HL-60 (cell line): ENCODE results near the gene DYSF.

Experiments used
- DNase-seq, 2 experiments: peaks; one replicate each; pipeline ENCODE4 v3.0.0-alpha.2; 2010 to 2020; ENCODE audit warnings: low read depth in 1 of 2, low spot score in 1 of 2
- H3K27ac ChIP-seq: fragments of 250-450 bp; sonication (Bioruptor Pico); replicated peaks from 2 replicates; pipeline ENCODE4 v1.5.1; 2020; ENCODE audit warnings: mild to moderate bottlenecking, moderate library complexity
- H3K27me3 ChIP-seq: fragments of 250-450 bp; sonication (Bioruptor Pico); 2 replicates; pipeline ENCODE4 v1.5.1; 2021; ENCODE audit warnings: mild to moderate bottlenecking, moderate library complexity; ENCODE audit not compliant: insufficient read depth, poor library complexity, severe bottlenecking
- H3K4me3 ChIP-seq: replicated peaks from 2 replicates; pipeline ENCODE4 v1.5.1; 2011; ENCODE audit warnings: mild to moderate bottlenecking, control low read depth, low read length; ENCODE audit not compliant: insufficient read depth
- CTCF ChIP-seq: IDR thresholded peaks from one replicate; pipeline ENCODE4 v1.5.1; 2011; ENCODE audit warnings: low read length, control low read depth, inconsistent platforms; ENCODE audit not compliant: insufficient read depth
- GABPA ChIP-seq: IDR thresholded peaks from 2 replicates; pipeline ENCODE4 v1.6.1; 2012; ENCODE audit warnings: low read depth
- POLR2AphosphoS5 ChIP-seq: IDR thresholded peaks from 2 replicates; pipeline ENCODE4 v1.6.1; 2012; ENCODE audit warnings: low read depth
- REST ChIP-seq: IDR thresholded peaks from 2 replicates; pipeline ENCODE4 v1.6.1; 2012; ENCODE audit warnings: low read depth; ENCODE audit not compliant: insufficient replicate concordance
- SPI1 ChIP-seq: IDR thresholded peaks from 2 replicates; pipeline ENCODE4 v1.6.1; 2012; ENCODE audit warnings: low read depth, mild to moderate bottlenecking, borderline replicate concordance

DYSF gene

GRCh38 chr2:71588497-71589170 is 135.3 kb downstream of the DYSF start:
- H3K27ac ChIP-seq, result peak overlapping the region; percentile 43; the same call in 1 of the 2 replicates
- peak in 1 of 2 experiments; percentile 6 for DNase-seq
- no peaks in the 10 kb centered on the region for H3K27me3 ChIP-seq
- TF ChIP-seq POLR2AphosphoS5 (no peak), SPI1 (peak; percentile 39; the same call in 1 of the 2 replicates)
- H3K4me3 ChIP-seq, result no peak overlapping the region

- DNase-seq, result no peak
- no peak overlapping the region for H3K4me3 ChIP-seq
- no peak overlapping the region for H3K27ac ChIP-seq
- H3K27me3 ChIP-seq, result no peaks in the 10 kb centered on the region
- TF ChIP-seq CTCF (no peak), POLR2AphosphoS5 (no peak), SPI1 (no peak), REST (no peak)
Observed at GRCh38 chr2:71589763-71590162, 136.4 kb downstream of the DYSF start.

- TF ChIP-seq POLR2AphosphoS5, result no peak
- no peak for TF ChIP-seq REST
- no peak for TF ChIP-seq SPI1
- TF ChIP-seq CTCF, result no peak
- no peak for TF ChIP-seq GABPA
- Histone ChIP-seq H3K4me3 (no peak overlapping the region), H3K27me3 (no peaks in the 10 kb centered on the region), H3K27ac (no peak overlapping the region)
- DNase-seq, result no peak
Observed at GRCh38 chr2:71591044-71591443, 137.7 kb downstream of the DYSF start.

- H3K27me3 ChIP-seq, result no peaks in the 10 kb centered on the region
- H3K27ac ChIP-seq, result no peak overlapping the region
- no peak overlapping the region for H3K4me3 ChIP-seq
- no peak for TF ChIP-seq POLR2AphosphoS5
- no peak for TF ChIP-seq CTCF
- no peak for TF ChIP-seq GABPA
- TF ChIP-seq REST, result no peak
- no peak for TF ChIP-seq SPI1
- DNase-seq, result no peak
Observed at GRCh38 chr2:71592181-71592711, 138.9 kb downstream of the DYSF start.
